NOMO-1 treated with DMSO at 0.1 percent for 48 hours (cell line): ENCODE results near the gene ARPC5L.
"Not testable (repeated sequence)": the region's sequence is repeated elsewhere in the genome, so short reads cannot be mapped to it uniquely, and the experiment has no call there.

Experiments
- DNase-seq: peaks from one replicate; lab custom pipeline; 2025; ENCODE audit not compliant: unreplicated experiment; lab: John Stamatoyannopoulos, UW

ARPC5L gene

DNA sequence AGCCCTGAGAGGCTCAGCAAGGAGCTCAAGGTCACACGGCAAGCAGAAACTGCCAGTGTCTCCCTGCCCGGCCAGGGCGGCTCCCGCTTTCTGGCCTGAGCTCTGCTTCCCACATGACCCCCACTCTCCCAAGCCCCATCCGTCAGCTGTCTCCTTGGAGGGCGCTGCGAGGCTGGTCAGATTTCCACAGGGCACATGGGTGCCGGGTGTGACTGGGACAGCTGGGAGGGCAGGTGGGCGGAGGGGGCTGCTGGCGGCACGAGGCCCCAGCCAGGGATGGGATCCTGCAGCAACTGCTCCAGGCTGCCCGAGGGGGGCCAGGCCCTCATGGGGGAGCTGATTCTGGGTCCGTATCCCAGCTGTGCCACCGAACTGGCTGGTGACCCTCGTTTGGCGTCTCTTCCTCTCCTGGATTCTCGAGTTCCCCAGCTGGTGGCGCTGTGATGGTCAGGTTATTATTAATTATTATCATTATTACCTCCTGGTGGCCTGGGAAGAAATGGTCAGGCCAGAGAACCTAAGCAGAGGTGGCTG is 21.6 kb upstream of the ARPC5L start:
- DNase-seq, result no peak

DNA sequence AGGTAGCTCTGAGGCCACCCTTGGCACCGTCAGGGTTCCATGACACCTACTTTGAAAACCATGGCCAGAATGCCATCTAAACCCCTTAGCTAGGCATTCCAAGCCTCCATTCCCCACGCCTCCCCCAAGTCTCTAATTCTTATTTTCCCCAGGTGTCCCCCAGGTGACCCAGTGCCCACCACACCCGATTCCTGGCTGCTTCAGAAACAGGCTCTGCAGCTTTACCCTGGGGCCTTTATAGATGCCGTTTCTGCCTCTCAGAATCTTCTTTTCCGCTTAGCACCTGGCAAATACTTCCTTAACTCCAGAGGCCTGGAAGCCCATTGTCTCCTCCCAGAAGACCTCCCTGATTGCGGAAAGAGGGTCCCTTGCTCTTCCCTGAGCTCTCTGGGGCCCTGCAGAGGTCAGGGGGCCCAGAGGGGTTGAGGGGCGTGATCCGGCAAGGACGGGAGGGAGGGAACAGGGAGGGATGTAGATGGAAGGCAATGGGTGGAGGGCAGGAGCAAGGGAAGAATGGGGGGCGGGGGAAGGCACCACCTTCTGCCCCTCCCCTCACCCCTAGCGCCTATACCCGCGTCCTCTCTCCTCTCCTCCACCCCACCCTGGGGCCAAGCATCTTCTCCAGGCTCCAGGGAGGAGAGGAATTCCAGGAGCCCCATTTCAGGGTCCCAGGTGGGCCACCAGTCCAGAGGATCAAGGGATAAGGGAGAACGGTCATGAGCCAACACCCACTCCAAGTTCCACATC is 20.7 kb upstream of the ARPC5L start:
- DNase-seq, result no peak

DNA sequence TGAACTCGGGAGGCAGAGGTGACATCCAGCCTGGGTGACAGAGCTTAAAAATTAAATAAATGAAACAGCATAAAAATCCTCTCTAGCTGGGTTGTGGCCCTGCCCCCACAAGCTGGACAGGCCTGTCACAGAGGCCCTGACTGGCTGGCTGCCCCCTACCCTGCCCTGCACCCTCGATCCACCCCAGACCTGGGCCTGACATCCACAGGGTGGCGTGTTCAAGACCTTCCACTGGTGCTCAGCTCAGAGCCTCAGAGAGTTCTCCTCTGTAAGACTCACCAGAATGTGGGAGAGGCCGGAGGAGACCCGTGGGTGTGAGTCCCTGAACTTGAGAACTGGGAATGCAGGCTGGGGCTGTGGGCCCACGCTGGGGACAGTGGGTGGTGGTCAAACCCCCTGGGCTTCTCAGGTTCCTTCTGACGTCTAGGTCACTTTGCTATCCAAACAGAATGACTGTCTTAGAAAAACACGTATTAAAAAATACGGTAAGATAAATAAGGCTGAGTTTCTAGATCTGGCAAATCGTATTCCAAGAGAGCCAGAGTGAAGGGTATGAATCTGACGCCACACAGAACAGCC is 18.4 kb upstream of the ARPC5L start:
- no peak for DNase-seq

DNA sequence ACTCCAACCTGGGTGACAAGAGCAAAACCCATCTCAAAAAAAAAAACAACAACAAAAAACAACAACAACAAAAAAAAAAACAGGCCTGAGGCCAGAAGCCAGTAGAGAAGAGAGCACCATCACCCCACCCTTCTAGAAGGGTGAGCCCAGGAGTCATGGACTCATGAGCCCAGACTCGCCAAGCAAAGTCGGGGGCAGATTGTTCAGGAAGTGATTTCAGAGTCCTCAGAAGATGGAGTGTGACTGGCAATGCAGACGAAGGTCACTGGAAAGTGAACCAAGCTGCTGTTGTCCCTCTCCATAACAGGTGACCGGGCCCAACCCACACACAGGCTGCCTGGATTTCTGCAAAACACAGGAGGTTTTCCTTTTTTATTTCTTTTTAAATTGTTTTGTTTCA is 17.6 kb upstream of the ARPC5L start:
- DNase-seq, result no peak

DNA sequence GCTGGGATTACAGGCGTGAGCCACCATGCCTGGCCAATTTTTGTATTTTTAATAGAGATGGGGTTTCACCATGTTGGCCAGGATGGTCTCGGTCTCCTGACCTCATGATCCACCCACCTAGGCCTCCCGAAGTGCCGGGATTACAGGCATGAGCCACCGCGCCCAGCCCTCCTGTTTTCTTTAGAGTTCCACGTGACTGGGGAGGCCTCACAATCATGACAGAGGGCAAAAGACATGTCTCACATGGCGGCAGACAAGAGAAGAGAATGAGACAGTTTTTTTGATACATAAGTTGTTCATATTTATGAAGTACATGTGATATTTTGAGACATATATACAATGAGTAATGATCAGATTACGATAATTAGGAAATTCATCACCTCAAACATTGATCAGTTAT is 15.5 kb upstream of the ARPC5L start:
- not testable (repeated sequence) for DNase-seq

DNA sequence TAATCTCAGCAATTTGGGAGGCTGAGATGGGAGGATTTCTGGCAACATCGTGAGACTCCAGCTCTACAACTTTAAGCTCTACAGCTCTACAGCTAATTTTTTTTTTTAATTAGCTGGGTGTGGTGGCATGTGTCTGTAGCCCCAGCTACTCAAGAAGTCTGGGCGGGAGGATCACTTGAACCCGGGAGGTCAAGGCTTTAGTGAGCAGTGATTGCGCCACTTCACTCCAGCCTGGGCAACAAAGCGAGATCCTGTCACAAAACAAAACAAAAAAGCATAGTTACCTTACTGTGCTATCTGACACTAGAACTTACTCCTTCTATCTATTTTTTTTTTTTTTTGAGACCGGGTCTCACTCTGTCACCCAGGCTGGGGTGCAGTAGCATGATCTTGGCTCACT is 15.0 kb upstream of the ARPC5L start:
- no peak for DNase-seq

DNA sequence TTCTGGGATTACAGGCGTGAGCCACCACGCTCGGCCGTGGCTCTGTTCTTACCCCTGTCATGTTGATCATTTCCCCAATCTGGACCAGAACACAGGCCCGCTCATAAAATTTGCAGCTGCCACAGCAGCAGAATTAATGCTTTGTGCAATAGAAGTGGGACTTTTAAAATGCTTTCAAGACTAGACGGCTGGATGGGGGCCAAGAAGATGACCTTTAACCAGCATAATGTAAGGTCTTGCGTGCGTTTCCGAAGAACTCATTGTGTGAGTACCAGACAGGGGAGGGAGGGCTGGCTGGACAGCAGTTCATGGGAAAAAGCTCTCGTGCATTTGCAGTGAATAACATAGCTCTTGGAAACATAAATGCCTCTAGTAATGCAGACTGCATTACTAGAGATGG is 12.1 kb upstream of the ARPC5L start:
- DNase-seq, result no peak

DNA sequence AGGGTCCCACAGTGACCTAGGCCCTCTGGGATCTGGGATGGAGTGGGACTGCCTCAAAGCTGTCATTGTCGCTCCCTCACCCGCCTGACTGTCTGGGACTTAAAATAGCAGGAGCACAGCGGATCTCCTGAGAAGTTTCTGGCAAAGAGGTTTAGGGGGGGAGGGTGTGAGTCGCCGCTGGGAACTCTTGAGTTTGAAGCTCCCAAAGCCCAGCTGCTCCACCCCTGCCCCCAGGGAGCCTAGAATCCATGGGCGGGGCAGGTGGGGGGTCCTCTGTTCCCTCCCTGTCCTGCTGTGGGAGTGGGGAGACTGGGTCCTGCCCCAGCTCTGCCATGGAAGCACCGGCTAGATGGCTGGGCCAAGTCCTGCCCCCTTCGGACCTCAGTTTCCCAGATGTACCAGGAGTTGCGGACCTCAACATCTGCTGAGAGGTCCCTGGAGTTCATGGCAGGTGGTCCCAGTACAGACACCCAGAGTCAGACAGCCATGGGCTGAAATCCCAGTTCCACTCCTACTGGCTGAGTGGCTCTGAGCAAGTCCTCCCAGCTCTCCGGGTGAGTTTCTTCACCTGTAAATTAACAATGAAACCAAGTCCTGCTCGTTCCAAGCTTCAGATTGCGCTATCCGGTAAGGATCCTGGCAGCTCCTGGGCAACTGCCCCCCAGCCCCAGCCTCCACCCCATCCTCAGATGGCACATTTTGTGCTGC is 9.7 kb upstream of the ARPC5L start:
- no peak for DNase-seq

DNA sequence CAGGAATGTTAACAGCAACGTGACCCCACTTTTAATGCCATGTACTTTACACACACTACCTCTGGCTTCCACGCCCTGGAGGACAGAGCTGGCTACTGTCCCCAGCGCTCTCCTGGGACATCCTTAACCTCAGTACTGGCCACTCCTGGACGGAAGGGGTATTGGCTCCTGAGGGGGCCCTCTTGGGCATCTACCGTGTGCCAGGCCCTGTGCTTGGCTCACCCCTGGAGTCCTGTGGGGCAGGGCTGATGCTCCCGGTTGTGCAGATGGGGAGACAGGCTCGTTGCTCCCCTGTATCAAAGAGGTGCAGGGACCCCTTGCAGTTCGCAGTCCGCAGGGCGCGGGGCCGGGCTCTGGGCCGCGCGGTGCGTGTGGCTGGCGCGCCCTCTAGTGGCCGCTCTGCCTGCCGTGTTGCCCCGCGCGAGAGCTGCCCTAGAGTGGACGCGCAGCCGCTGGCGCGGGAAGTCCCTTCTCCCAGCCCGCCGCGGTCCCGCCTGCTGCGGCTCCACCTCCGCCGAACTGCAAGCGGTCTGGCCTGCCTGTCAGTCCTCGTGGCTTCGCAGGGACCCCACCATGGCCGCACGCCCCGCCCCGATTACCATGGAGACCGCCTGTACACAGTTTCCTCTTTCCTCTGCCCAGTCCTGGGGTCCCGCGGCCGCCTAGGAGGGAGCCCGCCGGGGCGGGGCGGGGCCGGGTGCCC is 8.9 kb upstream of the ARPC5L start, which contains the start of gene WDR38:
Gene WDR38, plus strand, starts transcription at position 632 of the 703 bp plus-strand sequence. CDS start 72 bp downstream, outside the sequence.
- peak; percentile 64 for DNase-seq

DNA sequence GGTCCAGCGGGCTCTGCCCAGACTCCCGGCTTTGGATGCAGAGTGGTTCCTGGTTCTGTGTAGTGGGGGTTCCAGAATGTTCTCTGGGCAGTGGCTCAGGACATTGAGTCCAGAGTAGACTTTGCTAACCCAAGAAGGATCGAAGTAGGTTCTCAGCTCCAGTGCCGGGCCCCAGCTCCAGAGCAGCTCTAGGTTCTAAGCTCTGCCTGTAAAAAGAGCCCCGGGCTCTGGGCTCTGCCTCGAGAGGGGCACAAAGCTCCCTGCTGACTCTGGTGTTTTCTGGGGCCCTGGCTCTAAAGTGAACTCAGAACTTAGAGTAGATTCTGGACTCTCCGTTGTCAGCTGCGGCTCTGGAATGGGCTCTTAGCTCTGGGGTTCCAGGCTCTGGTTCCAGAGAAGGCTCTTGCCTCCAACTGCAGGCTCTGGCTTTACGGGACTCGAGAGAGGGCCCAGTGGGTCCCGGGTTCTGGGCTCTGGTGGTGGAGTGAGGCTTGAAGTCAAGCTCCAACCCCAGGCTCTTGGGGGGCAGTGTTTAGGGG is 8.3 kb upstream of the ARPC5L start:
- DNase-seq, result no peak

DNA sequence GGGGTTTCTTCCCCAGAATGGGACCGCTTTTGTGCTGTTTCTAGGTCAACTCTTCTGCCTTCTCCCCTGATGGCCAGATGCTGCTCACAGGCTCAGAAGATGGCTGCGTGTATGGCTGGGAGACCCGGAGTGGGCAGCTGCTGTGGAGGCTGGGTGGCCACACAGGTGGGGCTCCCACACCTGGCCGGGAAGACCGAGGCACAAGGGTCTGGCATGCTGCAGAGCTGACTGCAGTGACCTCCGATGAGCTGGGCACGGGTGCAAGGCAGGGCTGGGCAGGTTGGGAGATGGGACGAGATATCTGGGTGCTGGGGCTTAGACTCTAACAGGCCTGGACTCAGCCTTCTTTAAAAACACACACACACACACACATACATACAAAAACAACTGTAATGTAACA is 7.8 kb upstream of the ARPC5L start:
- DNase-seq, result no peak

DNA sequence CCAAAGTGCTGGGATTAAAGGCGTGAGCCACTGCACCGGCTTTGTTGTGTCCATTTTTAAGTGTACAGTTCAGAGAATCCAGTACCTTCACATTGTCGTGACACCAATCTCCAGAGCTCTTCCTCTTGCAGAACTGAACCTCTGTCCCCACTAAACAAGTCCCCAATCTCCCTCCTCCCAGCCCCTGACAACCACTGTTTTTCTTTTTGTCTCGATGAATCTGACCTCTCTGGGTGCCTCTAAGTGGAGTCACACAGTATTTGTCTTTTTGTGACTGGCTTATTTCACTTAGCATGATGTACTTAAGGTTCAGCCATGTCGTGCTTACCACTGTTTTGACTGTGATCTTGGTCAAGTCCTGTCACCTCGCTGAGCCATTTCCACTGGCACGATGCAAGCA is 7.1 kb upstream of the ARPC5L start:
- DNase-seq, result no peak

DNA sequence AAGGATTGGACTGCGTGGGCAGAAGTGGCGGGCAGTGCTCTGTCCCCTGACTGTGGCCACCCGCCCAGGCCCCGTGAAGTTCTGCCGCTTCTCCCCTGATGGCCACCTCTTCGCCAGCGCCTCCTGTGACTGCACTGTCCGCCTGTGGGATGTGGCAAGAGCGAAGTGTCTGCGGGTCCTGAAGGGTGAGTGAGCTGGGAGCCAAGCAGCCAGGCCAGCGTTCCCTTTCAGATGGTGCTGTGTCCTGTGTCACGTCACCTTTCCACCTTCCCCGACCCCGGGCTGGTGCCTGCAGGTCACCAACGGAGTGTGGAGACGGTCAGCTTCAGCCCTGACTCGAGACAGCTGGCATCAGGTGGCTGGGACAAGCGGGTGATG is 6.4 kb upstream of the ARPC5L start:
- DNase-seq, result no peak

DNA sequence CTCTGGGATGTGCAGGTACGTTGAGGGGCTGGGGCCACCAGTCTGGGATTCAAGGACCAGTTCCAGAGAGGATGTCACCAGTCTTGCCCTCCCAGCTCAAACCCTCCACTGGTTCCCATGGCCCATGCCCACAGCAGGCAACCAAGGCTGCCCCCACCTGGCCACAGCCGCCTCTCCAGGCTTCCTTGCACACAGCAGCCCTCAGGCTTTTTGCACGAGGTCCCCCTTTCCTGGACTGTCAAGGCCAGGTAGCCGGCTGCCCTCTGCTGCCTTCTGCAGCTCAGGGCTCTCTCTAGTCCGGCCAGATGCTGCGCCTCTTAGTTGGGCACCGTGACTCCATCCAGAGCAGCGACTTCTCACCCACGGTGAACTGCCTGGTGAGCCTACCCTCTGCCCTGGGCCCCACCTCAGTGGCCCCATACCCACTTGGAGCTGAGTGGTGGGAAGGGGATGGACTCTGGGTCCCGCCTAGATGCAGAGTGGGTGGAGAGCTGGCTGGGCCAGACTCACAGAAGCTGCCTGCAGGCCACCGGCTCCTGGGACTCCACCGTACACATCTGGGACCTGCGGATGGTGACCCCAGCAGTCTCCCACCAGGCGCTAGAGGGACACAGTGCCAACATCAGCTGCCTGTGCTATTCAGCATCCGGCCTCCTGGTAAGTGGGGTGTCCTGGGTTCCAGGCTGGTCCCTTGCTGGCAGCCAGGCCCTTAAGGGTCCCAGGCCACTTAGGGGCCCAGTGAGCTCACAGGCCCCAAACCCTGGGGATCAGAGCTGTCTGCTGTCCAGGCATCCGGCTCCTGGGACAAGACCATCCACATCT is 5.8 kb upstream of the ARPC5L start:
- DNase-seq, result no peak

DNA sequence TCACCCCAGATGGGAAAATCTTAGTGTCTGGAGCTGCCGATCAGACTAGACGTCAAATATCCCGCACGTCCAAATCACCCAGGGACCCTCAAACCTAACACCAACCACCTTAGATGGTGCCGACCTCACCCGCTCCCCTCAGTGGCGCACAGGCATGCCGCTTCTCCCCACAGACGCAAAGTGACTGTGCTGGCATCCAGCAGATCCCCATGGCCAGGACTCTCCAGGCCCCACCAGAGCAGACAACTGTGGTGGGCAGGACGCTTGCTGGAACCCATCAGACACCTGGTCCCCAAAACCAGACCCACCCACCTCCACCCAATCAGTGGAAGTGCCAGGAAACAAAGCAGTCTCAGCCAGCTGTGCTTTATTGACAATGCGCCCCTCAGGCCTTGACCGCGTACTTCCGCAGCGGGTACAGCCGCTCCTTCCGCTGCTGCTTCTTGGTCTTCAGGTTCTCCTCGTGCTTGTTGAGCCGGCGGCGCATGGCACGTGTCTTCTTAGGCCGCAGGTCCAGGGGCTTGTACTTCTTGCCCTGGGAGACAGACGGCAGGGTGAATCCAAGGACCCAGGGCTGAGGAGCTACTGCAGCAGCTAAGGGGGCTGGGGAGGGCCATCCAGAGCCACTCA is 4.3 kb upstream of the ARPC5L start:
- DNase-seq, result no peak

DNA sequence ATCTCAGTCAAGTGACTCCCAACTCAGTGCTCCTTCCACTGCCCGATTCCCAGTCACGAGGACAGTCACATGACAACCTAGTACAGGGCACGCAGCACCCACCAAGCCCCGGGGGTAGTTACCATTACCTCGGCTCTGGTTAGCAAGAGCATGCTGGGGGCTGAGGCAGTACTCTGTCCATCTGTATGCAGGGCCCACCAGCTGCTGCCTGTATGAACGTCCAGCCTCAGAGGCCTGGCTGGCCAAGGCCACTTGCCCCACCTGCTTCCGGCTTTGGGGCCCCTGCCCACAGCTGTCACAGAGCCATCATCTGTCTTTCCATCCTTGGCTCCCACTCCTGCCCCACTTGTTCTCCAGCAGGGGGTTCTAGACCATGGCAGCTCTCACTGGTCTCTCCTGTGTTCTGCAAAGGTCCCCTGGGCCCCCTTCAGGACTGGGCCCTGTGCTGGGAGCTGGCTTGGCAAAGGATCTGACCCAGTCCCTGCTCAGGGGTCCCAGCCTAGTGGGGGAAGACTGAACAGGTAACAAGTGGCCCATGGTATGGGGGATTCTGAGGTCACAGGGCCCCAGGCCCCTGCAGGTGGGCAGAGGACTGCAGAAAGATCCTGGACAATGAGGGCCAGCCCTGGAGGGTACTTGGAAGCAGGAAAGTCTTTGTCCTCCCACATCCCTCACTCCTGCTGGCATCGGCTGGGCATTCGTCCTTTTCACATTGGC is 3.4 kb upstream of the ARPC5L start:
- DNase-seq, result no peak

DNA sequence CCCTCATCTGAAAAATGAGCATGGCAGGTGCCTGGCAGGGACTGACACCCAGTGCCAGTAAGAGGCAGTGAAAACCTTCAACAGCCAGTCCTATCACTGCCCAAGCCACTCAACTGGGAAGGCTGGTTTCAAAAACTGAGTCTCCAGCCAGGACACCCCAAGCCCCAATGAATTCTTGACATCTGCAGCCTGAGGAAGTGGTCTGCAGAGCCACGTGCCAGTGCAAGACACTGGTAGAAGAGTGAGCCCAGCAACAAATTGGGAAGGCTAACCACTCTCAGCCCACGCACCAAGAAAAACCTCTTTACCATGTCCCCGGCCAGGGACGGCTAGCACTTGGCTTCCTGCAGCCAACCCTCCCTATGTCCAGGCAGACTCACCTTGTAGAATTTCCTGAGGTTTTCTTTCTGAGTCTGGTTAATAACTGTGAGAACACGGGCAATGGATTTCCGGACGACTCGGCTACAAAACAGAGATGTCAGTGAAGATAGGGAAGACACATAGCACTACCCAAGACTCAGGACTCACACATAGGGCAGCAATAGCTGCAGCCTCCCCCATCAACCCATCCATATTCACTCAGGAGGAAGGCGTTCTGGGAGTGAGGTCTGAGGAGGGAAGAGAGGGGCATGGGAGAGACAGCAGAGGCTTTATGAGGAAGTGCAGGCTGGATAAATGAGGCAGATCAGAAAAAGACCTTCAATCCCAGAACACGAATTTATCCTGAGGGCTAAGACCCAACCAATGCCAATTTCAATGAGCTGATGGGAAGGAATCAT is 1.9 kb upstream of the ARPC5L start:
- DNase-seq, result no peak

DNA sequence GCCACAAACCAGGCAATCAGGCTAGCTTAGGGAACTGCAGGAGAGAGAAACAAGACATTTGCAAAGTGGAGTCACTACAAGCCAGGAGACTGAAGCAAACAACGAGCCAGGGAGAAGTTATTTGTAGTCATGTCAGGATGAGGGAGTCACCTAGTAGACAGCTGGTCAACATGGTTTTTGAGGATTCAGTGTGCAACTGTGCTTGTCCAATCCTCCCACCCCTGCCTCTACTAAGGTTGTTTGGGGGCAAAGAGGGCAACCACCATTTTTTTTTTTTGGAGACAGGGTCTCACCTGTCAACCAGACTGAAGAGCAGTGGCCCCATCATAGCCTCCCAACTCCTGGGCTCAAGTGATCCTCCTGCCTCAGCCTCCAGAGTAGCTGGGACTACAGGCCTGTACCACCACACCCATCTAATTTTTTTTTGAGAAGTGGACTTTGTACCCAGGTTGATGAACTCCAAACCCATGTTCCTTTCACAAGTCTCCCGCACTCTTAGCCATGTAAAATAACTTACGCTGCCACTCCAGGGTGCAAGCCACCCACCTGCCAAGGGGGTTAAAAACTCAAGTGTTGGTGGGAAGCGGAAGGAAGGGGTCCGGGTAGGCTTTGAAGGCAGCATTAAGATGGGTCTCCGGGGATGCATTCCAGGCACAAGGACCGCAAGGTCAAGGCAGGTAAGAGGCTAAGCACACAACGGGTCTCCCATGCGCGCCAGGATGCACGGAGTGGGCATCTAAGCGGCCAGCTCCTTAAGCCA is 1.2 kb upstream of the ARPC5L start:
- DNase-seq, result no peak
